Esophagus muscularis mucosa (tissue), 4 donors: ENCODE data around the gene DNAH3. TPM values are rescaled to one million over a fixed set of nuclear protein-coding genes. Genes with fewer than 3 reads are reported as not detected.
"Not testable (repeated sequence)": the region's sequence is repeated elsewhere in the genome, so short reads cannot be mapped to it uniquely, and the experiment has no call there.

Experiments
- DNase-seq: peaks from one replicate; pipeline ENCODE4 v3.0.0-alpha.2; 2017; ENCODE audit errors: extremely low spot score
- H3K27ac ChIP-seq, 4 donors: fragments of 200-600 bp; sonication (generic); replicated peaks in 1 of 4; 1 replicate in 3 of 4; 2 replicates in 1 of 4; pipeline ENCODE4 v1.5.1; 2016 to 2019; ENCODE audit warnings: mild to moderate bottlenecking in 1 of 4
- H3K27me3 ChIP-seq, 4 donors: fragments of 200-600 bp; sonication (generic); one replicate each; pipeline versions ENCODE4 v1.5.1 to v1.6.0; 2016 to 2019
- H3K36me3 ChIP-seq, 4 donors: fragments of 200-600 bp; sonication (generic); one replicate each; pipeline ENCODE4 v1.5.1; 2016 to 2019
- H3K4me1 ChIP-seq, 4 donors: fragments of 200-600 bp; sonication (generic); one replicate each; pipeline ENCODE4 v1.5.1; 2016 to 2019
- H3K4me3 ChIP-seq, 4 donors: fragments of 200-600 bp; sonication (generic); 1 replicate in 2 of 4; 2 replicates in 2 of 4; pipeline ENCODE4 v1.5.1; 2016 to 2019; ENCODE audit warnings: mild to moderate bottlenecking in 4 of 4, moderate library complexity in 1 of 4
- H3K9me3 ChIP-seq, 4 donors: fragments of 200-600 bp; sonication (generic); 1 replicate in 3 of 4; 2 replicates in 1 of 4; pipeline ENCODE4 v1.5.1; 2016 to 2019
- CTCF ChIP-seq, 3 experiments: fragments of 200-600 bp in 2 of 3; fragments of 450-650 bp in 1 of 3; sonication (generic) in 2 of 3; IDR thresholded peaks; one replicate each; pipeline ENCODE4 v1.5.1; 2017 to 2019; ENCODE audit warnings: antibody characterized with exemption in 3 of 3, mild to moderate bottlenecking in 2 of 3, moderate library complexity in 1 of 3
- EP300 ChIP-seq: sonication (generic); formaldehyde crosslinking; IDR thresholded peaks from one replicate; pipeline ENCODE4 v1.6.1; 2017; ENCODE audit warnings: antibody characterized with exemption
- POLR2A ChIP-seq: fragments of 450-650 bp; IDR thresholded peaks from one replicate; pipeline ENCODE4 v1.6.1; 2017; ENCODE audit warnings: antibody characterized with exemption, moderate library complexity, mild to moderate bottlenecking, low read depth
- POLR2AphosphoS5 ChIP-seq, 2 donors: sonication (generic); formaldehyde crosslinking; IDR thresholded peaks; one replicate each; pipeline ENCODE4 v1.6.1; 2017; ENCODE audit warnings: antibody characterized with exemption in 2 of 2
- WGBS: methylation state at CpG from one replicate; pipeline ENCODE4 v1.1.5; 2018; 5-methylcytosine and 5-hydroxymethylcytosine counted together
- intact Hi-C: fragments of 100-400 bp; cut with DNase I; formaldehyde crosslinking; loops from one replicate; pipeline ENCODE4 v1.15.1; 2023
- total RNA-seq, 4 donors: library from RNA; depleted of rRNA; stranded (reverse); fragments of >200 nt; gene quantifications; one replicate each; pipeline versions ENCODE4 v1.1.0 to v1.2.1, GENCODE V29; 2016

DNAH3 gene
- total RNA-seq, 4 donors from 2014 or later, result under 0.01 to 0.13 TPM; not detected in 2

- no peaks in the 10 kb centered on the region for H3K27me3 ChIP-seq
- TF ChIP-seq EP300, result no peak
- TF ChIP-seq CTCF (IDR thresholded peaks at IDR 0.05), result no peak
- no peak for TF ChIP-seq POLR2A
- no peak for TF ChIP-seq POLR2AphosphoS5 (IDR thresholded peaks at IDR 0.05)
- no peak for DNase-seq
- no peak overlapping the region for H3K4me3 ChIP-seq
- H3K9me3 ChIP-seq, result no peaks in the 10 kb centered on the region
- no peaks in the 10 kb centered on the region for H3K4me1 ChIP-seq
- no peaks in the 10 kb centered on the region for H3K36me3 ChIP-seq
- intact Hi-C loops, result loop anchor here (10.0 kb wide), 1 partner anchor 137 kb away; no protein-coding TSS in a partner anchor
- 94% methylated on average over 4 of the region's 4 CpGs for WGBS
- H3K27ac ChIP-seq, result no peak overlapping the region
Observed at GRCh38 chr16:21071741-21072140, 78.9 kb downstream of the DNAH3 start.

GRCh38 chr16:21070564-21070963 lies 80.1 kb downstream of the DNAH3 start:
- no peak for DNase-seq
- H3K27me3 ChIP-seq, result no peaks in the 10 kb centered on the region
- H3K27ac ChIP-seq, result no peak overlapping the region
- intact Hi-C loops, result loop anchor here (10.0 kb wide), 1 partner anchor 136 kb away; no protein-coding TSS in a partner anchor
- no peaks in the 10 kb centered on the region for H3K4me1 ChIP-seq
- no peaks in the 10 kb centered on the region for H3K9me3 ChIP-seq
- TF ChIP-seq POLR2AphosphoS5 (IDR thresholded peaks at IDR 0.05) (no peak), POLR2A (no peak)
- no peak overlapping the region for H3K4me3 ChIP-seq
- H3K36me3 ChIP-seq, result no peaks in the 10 kb centered on the region
- 72% methylated on average over 4 of the region's 4 CpGs for WGBS

- Histone ChIP-seq H3K27me3 (no peaks in the 10 kb centered on the region), H3K9me3 (no peaks in the 10 kb centered on the region), H3K36me3 (no peaks in the 10 kb centered on the region), H3K27ac (no peak overlapping the region), H3K4me3 (no peak overlapping the region), H3K4me1 (no peaks in the 10 kb centered on the region)
- intact Hi-C loops, result loop anchor here (10.0 kb wide), 1 partner anchor 135 kb away; no protein-coding TSS in a partner anchor
- no peak for DNase-seq
- TF ChIP-seq EP300 (no peak), CTCF (IDR thresholded peaks at IDR 0.05) (no peak)
- 94% methylated on average over 6 of the region's 6 CpGs for WGBS
Observed at GRCh38 chr16:21069986-21070385, 80.7 kb downstream of the DNAH3 start.

GRCh38 chr16:21064203-21064602 lies 86.4 kb downstream of the DNAH3 start:
- peaks cover 0 to 4% (median 2%) of the 10 kb centered on the region in 4 donors for H3K9me3 ChIP-seq
- WGBS, result 93% methylated on average over 1 of the region's 1 CpG
- H3K27me3 ChIP-seq, result peaks cover 0 to 4% (median 0%) of the 10 kb centered on the region in 4 donors
- no peaks in the 10 kb centered on the region for H3K4me1 ChIP-seq
- no peak overlapping the region for H3K4me3 ChIP-seq
- DNase-seq, result no peak
- TF ChIP-seq EP300 (no peak), CTCF (IDR thresholded peaks at IDR 0.05) (no peak), POLR2AphosphoS5 (IDR thresholded peaks at IDR 0.05) (no peak), POLR2A (no peak)
- no peak overlapping the region for H3K27ac ChIP-seq
- intact Hi-C loops, result no loop called here
- H3K36me3 ChIP-seq, result no peaks in the 10 kb centered on the region

GRCh38 chr16:21063314-21063713 lies 87.3 kb downstream of the DNAH3 start:
- DNase-seq, intact Hi-C loops, H3K27me3 ChIP-seq, H3K36me3 ChIP-seq, H3K4me1 ChIP-seq, H3K27ac ChIP-seq, H3K9me3 ChIP-seq, H3K4me3 ChIP-seq: not testable (repeated sequence)
- WGBS, result 92% methylated on average over 6 of the region's 6 CpGs

GRCh38 chr16:21060027-21060510 lies 90.6 kb downstream of the DNAH3 start:
- no peak for DNase-seq
- WGBS, result 51% methylated on average over 4 of the region's 4 CpGs
- no peaks in the 10 kb centered on the region for H3K4me1 ChIP-seq
- H3K36me3 ChIP-seq, result no peaks in the 10 kb centered on the region
- no peak overlapping the region for H3K4me3 ChIP-seq
- peaks cover 0 to 4% (median 2%) of the 10 kb centered on the region in 4 donors for H3K9me3 ChIP-seq
- TF ChIP-seq POLR2A, result no peak
- no peak for TF ChIP-seq POLR2AphosphoS5 (IDR thresholded peaks at IDR 0.05)
- no peak for TF ChIP-seq EP300
- TF ChIP-seq CTCF (IDR thresholded peaks at IDR 0.05), result no peak
- intact Hi-C loops, result no loop called here
- no peak overlapping the region for H3K27ac ChIP-seq
- peaks cover 0 to 4% (median 0%) of the 10 kb centered on the region in 4 donors for H3K27me3 ChIP-seq
